Measurements from ENCODE around the gene LKAAEAR1. TPM values are rescaled to one million over a fixed set of nuclear protein-coding genes. Genes with fewer than 3 reads are reported as not detected.

Gene LKAAEAR1
- total and polyA plus RNA-seq, 2 of the 13 experiments (the other 11 are each of a cell fraction or from before 2014, with no cell fraction given) = not detected

DNA sequence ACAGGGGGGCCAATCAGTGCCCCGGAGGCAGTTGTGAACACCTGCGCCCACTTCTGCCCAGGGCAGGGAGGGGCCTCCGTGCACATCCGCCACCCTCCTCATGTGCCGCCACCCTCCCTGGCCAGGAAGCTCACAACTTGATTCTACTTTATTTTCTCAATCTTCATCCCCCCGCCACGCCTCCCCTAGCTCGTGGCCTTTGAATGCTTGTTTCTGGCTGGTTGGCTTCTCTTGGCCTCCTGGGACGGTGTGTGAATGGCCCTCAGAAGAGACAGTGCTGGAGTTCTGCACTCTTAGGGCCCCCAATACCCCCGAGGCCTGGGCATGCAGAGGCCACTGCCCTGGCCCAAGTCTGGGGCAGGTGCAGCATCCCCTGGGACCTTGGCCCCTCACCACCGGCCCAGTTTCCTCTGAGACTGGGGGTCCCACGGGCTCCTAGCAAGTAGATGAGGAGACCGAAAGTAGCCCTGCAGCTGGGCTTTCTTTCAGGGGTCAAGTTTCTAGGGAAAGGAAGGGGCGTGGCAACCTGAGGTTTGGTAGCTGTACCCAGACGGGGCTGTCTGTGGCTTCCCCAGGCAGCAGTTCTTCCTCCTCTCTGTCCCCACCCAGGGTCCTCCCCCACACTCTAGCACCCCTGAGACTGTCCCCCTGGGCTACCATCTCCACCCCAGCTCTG is 6.2 kb downstream of the LKAAEAR1 start:
- Histone ChIP-seq H3K27me3 (ENCODE audit: control insufficient read depth in 1 of 2, insufficient read depth in 2 of 2, low read length in 2 of 2) (peaks cover 0 to 3% of the 10 kb centered on the region in 2 experiments; a peak in 2 of 5 replicates), H3K9ac (ENCODE audit: insufficient read depth, low read depth, low read length) (no peak overlapping the region), H4K20me1 (ENCODE audit: insufficient read depth, low read length) (peaks cover 9% of the 10 kb centered on the region; the same call in 1 of the 2 replicates), H3K36me3 (replicated peaks in 1 of 2; ENCODE audit: control insufficient read depth in 1 of 2, insufficient read depth in 2 of 2, low read length in 2 of 2) (no peaks in the 10 kb centered on the region), H3K9me3 (ENCODE audit: low read length) (no peaks in the 10 kb centered on the region), H3K4me2 (ENCODE audit: low read depth, low read length) (peak overlapping the region; percentile 99), H3K27ac (ENCODE audit: extremely low read length, insufficient read depth, low read length) (no peak overlapping the region), H3K4me3 (replicated peaks in 1 of 3; ENCODE audit: insufficient read depth in 1 of 3, low read depth in 2 of 3, low read length in 3 of 3) (peak overlapping the region in 1 of 3 experiments; percentile 89; a peak in 1 of 6 replicates), H3K79me2 (ENCODE audit: insufficient read depth, low read length) (no peaks in the 10 kb centered on the region), H3K4me1 (ENCODE audit: insufficient read depth, low read length) (peaks cover 46% of the 10 kb centered on the region), H2AFZ (ENCODE audit: low read length) (no peak overlapping the region)
- in situ Hi-C loops (cut with HindIII; ENCODE audit: extremely low pct_ligation_motif_present, low pct_unique_long_range_greater_than_20kb) (no loop called here), intact Hi-C loops (cut with micrococcal nuclease; ENCODE audit: unreplicated experiment) (no loop called here)
- ChIA-PET POLR2A (interaction anchor here (3.4 to 4.9 kb wide), 2 partner anchors 13 to 178 kb away, joined by 11 to 25 read pairs; partner anchors contain the start of gene PCMTD2), CTCF (ENCODE audit: low intra/inter-chr PET ratio, low total read pairs) (no interaction called here)
- no TSS peak for BruUV-seq (replicated peaks)
- TF ChIP-seq HNRNPL (IDR thresholded peaks at IDR 0.05; ENCODE audit: low read depth, low read length) (0 out of 2 replicates have a peak, but pooled peaks have one; percentile 19), ZKSCAN5 (CRISPR knock-in tag; IDR thresholded peaks at IDR 0.05) (no peak), MXD4 (CRISPR knock-in tag; IDR thresholded peaks at IDR 0.05) (no peak), ZBTB33 (CRISPR knock-in tag; IDR thresholded peaks at IDR 0.05) (peak; percentile 39; the same call in 1 of the 2 replicates)
- FAIRE-seq (no peak), DNase-seq (ENCODE audit: low spot score) (no peak), ATAC-seq (no peak)
- WGBS (ENCODE audit: low lambda C conversion rate) = 78% methylated on average over 14 of the region's 15 CpGs

DNA sequence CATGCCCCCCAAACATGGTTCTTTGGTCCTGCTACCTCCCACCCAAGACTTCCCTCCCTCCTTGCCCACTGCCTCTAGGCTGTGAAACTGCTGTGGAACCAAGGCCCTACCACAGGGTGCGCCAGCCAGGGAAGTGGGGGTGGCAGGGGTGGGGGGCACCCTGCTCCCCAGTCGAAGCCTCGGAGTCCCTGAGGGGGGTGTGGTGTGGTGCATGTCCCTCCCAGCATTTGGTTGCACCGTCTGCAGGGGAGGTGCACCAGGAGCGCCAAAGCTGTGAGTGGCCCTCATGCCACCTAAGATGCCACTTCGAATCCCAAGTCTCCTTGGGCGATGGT is 6.7 kb downstream of the LKAAEAR1 start:
- H3K9ac ChIP-seq (ENCODE audit: insufficient read depth, low read depth, low read length) = no peak overlapping the region
- H4K20me1 ChIP-seq (ENCODE audit: insufficient read depth, low read length) = 0 out of 2 replicates have a peak, but pooled peaks cover 9% of the 10 kb centered on the region
- FAIRE-seq = no peak

More for the DNA sequence above, 6.7 kb downstream of the LKAAEAR1 start:
- in situ Hi-C loops (cut with HindIII; ENCODE audit: extremely low pct_ligation_motif_present, low pct_unique_long_range_greater_than_20kb) = no loop called here
- ATAC-seq (no peak), DNase-seq (ENCODE audit: low spot score) (no peak)
- intact Hi-C loops (cut with micrococcal nuclease; ENCODE audit: unreplicated experiment) = no loop called here
- BruUV-seq (replicated peaks) = no TSS peak
- POLR2A ChIA-PET = interaction anchor here (4.9 kb wide), 1 partner anchor 12 kb away, joined by 25 read pairs; no protein-coding TSS in a partner anchor
- H3K79me2 ChIP-seq (ENCODE audit: insufficient read depth, low read length) = no peaks in the 10 kb centered on the region
- H3K27me3 ChIP-seq (ENCODE audit: control insufficient read depth in 1 of 2, insufficient read depth in 2 of 2, low read length in 2 of 2) = no peaks in the 10 kb centered on the region
- no peak overlapping the region for H3K27ac ChIP-seq (ENCODE audit: extremely low read length, insufficient read depth, low read length)
- peaks cover 41% of the 10 kb centered on the region for H3K4me1 ChIP-seq (ENCODE audit: insufficient read depth, low read length)
- WGBS (ENCODE audit: low lambda C conversion rate) = 88% methylated on average over 3 of the region's 7 CpGs
- no peak overlapping the region for H3K4me3 ChIP-seq (replicated peaks in 1 of 3; ENCODE audit: insufficient read depth in 1 of 3, low read depth in 2 of 3, low read length in 3 of 3)
- TF ChIP-seq, protein P1, sequence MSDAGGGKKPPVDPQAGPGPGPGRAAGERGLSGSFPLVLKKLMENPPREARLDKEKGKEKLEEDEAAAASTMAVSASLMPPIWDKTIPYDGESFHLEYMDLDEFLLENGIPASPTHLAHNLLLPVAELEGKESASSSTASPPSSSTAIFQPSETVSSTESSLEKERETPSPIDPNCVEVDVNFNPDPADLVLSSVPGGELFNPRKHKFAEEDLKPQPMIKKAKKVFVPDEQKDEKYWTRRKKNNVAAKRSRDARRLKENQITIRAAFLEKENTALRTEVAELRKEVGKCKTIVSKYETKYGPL (CRISPR knock-in tag; IDR thresholded peaks at IDR 0.05) = no peak
- TF ChIP-seq SNRNP70 (IDR thresholded peaks at IDR 0.05; ENCODE audit: low read depth, low read length) = no peak
- TF ChIP-seq RELA (CRISPR knock-in tag; IDR thresholded peaks at IDR 0.05) = no peak
- TF ChIP-seq ZNF546 (CRISPR knock-in tag; conservative IDR thresholded peaks at IDR 0.05) = no peak
- TF ChIP-seq ZNF615 (CRISPR knock-in tag; IDR thresholded peaks at IDR 0.05; ENCODE audit: borderline replicate concordance) = no peak
- TF ChIP-seq ZNF790 (CRISPR knock-in tag; IDR thresholded peaks at IDR 0.05; ENCODE audit: borderline replicate concordance) = no peak
- no peak for TF ChIP-seq SMAD9 (CRISPR knock-in tag; IDR thresholded peaks at IDR 0.05)
- TF ChIP-seq ZNF501 (CRISPR knock-in tag; IDR thresholded peaks at IDR 0.05) = no peak
- H3K4me2 ChIP-seq (ENCODE audit: low read depth, low read length) = no peak overlapping the region
- CTCF ChIA-PET (ENCODE audit: low intra/inter-chr PET ratio, low total read pairs) = no interaction called here
- no peaks in the 10 kb centered on the region for H3K36me3 ChIP-seq (replicated peaks in 1 of 2; ENCODE audit: control insufficient read depth in 1 of 2, insufficient read depth in 2 of 2, low read length in 2 of 2)
- H2AFZ ChIP-seq (ENCODE audit: low read length) = no peak overlapping the region
- H3K9me3 ChIP-seq (ENCODE audit: low read length) = no peaks in the 10 kb centered on the region

Measured in HepG2 (cell line).